ENCODE results near the gene RARB.

RARB gene

GRCh38 chr3:25420147-25420546, 7.9 kb upstream of the RARB start:
- no peak overlapping the region for H3K4me3 ChIP-seq (replicated peaks; ENCODE audit: low read depth, low read length)
- TF ChIP-seq, protein P1, sequence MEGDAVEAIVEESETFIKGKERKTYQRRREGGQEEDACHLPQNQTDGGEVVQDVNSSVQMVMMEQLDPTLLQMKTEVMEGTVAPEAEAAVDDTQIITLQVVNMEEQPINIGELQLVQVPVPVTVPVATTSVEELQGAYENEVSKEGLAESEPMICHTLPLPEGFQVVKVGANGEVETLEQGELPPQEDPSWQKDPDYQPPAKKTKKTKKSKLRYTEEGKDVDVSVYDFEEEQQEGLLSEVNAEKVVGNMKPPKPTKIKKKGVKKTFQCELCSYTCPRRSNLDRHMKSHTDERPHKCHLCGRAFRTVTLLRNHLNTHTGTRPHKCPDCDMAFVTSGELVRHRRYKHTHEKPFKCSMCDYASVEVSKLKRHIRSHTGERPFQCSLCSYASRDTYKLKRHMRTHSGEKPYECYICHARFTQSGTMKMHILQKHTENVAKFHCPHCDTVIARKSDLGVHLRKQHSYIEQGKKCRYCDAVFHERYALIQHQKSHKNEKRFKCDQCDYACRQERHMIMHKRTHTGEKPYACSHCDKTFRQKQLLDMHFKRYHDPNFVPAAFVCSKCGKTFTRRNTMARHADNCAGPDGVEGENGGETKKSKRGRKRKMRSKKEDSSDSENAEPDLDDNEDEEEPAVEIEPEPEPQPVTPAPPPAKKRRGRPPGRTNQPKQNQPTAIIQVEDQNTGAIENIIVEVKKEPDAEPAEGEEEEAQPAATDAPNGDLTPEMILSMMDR (IDR thresholded peaks at IDR 0.05; ENCODE audit: low read length, missing control alignments), result no peak
- DNase-seq (ENCODE audit: low read depth), result no peak

DNA sequence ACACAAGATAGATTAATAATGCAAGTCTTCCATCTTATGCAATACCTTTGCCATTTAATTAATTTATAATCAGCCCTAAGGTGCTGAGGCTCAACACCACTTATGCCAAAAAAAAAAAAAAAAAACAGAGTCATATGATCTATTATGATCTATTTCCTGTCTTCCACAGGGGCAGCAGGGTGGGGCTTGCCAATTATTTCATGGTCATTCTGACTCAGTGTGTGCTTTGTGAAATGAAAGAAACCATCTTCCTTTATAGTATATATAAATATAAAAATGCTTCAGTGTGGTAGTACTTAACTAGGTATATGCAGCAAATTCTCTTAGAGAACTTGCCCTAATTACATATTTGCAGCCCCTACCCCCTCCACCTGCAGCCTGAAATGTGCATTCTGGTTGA, 7.2 kb upstream of the RARB start:
- TF ChIP-seq, protein P1 (IDR thresholded peaks at IDR 0.05; ENCODE audit: low read length, missing control alignments), result no peak
- no peak for DNase-seq (ENCODE audit: low read depth)
- H3K4me3 ChIP-seq (replicated peaks; ENCODE audit: low read depth, low read length), result no peak overlapping the region

DNA sequence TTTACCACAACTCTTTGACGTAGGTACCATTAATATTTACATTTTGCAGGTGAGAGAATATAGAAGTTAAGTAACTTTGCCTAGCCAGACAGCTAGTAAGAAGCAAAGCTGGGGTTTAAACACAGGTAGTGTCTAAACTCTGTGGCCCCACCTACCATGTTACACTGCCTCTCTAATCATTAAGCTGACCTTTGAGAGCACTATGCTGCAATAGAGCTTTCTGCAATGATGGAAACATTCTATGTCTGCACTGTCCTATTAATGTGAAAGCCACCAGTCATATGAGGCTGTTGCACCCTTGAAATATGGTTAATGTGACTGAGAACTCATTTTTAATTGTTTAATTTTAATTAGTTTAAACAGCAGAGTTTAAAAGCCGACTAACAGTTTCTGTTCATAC, 6.3 kb upstream of the RARB start:
- H3K4me3 ChIP-seq (replicated peaks; ENCODE audit: low read depth, low read length), result no peak overlapping the region
- TF ChIP-seq, protein P1 (IDR thresholded peaks at IDR 0.05; ENCODE audit: low read length, missing control alignments), result no peak
- DNase-seq (ENCODE audit: low read depth), result no peak

DNA sequence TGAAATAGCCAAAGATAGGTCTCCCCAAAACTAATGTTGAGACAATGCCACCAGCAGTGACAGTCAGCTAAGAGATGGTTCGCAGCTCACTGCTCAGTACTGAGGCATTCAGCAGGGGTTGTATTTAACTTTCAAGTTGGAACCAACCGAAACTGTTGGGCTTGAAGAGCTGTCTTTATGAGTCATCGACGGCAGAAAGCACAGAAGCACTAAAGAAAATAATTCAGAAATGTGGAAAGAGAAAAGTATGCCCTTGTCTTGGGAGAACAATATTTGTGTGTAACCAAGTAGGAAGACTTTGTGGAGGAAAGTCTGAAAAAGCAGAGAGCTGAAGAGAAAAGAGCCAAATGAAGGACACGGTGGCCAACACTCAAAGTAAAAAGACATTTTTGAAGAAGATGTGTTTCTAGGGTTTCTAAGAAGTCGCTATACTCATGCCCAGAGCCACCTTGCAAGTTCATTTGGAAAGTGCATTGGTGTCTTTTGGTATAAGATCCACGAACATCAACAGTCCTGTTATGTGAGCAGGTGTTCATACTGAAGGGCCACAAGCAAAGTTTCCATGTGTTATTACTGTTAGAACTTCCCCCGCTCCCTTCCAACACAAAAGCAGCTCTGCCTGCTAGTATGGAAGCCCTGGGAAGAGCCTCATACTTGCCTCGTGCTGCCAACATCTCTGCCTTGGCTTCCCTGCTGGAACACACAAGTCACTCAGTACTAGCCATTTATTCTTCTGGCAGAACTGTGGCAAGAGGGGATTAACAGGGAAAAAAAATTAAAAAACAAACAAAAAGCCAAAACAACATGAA, 4.1 kb upstream of the RARB start:
- peak; percentile 51 for DNase-seq (ENCODE audit: low read depth)
- TF ChIP-seq, protein P1 (IDR thresholded peaks at IDR 0.05; ENCODE audit: low read length, missing control alignments), result no peak
- H3K4me3 ChIP-seq (replicated peaks; ENCODE audit: low read depth, low read length), result no peak overlapping the region

DNA sequence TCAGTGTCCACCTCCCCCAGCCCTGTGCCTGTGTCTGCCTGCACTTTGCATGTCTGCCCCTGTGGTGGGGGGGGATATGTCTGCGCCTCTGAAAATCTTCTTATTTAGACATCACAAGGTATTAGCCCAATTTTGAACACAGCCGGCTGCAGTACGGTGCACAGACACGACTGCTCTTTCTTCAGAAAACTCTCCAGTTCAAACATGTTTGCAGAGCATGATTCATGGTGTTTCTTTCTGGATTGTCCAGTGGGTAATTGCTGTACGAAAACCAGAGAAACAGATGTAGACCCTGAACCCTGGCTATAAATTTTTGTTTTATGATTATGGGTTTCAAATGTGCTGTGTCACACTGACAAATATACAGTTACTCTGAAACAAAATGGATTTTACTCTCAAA, 3.4 kb upstream of the RARB start:
- no peak for DNase-seq (ENCODE audit: low read depth)
- no peak overlapping the region for H3K4me3 ChIP-seq (replicated peaks; ENCODE audit: low read depth, low read length)
- TF ChIP-seq, protein P1 (IDR thresholded peaks at IDR 0.05; ENCODE audit: low read length, missing control alignments), result no peak

DNA sequence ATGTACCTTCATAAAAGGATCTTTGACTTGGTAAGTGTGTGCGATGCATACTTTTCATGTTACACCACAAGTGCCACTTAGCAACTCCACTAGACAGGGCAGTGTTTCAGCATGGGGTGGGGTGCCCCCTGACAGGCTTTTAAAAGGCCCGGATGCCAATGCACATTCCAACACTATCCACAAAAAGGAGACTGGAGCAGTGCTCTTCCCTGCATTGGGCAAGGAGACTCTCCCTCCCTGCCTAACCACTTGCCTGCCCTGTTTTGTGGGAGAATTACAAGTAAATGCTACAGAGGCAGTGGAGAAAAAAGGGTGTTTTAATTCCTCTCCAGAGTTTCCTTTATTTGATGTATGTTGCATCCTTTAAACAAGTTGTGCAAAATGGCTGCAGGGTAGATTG, 1.7 kb upstream of the RARB start:
- no peak for DNase-seq (ENCODE audit: low read depth)
- TF ChIP-seq, protein P1 (IDR thresholded peaks at IDR 0.05; ENCODE audit: low read length, missing control alignments), result no peak
- no peak overlapping the region for H3K4me3 ChIP-seq (replicated peaks; ENCODE audit: low read depth, low read length)

- peak overlapping the region; percentile 70 for H3K4me3 ChIP-seq (replicated peaks; ENCODE audit: low read depth, low read length)
- TF ChIP-seq, protein P1 (IDR thresholded peaks at IDR 0.05; ENCODE audit: low read length, missing control alignments), result no peak
- peak; percentile 26 for DNase-seq (ENCODE audit: low read depth)
Measured at GRCh38 chr3:25427155-25427554, 908 bp upstream of the RARB start.
